HG03175 (cell line): ENCODE results near the gene KRT78.

Experiments used
- ATAC-seq: cut with Tn5 transposase; IDR thresholded peaks from one replicate; pipeline ENCODE4 v1.9.1; 2021; ENCODE audit warnings: mild to moderate bottlenecking, moderate library complexity; ENCODE audit not compliant: unreplicated experiment

The KRT78 gene

DNA sequence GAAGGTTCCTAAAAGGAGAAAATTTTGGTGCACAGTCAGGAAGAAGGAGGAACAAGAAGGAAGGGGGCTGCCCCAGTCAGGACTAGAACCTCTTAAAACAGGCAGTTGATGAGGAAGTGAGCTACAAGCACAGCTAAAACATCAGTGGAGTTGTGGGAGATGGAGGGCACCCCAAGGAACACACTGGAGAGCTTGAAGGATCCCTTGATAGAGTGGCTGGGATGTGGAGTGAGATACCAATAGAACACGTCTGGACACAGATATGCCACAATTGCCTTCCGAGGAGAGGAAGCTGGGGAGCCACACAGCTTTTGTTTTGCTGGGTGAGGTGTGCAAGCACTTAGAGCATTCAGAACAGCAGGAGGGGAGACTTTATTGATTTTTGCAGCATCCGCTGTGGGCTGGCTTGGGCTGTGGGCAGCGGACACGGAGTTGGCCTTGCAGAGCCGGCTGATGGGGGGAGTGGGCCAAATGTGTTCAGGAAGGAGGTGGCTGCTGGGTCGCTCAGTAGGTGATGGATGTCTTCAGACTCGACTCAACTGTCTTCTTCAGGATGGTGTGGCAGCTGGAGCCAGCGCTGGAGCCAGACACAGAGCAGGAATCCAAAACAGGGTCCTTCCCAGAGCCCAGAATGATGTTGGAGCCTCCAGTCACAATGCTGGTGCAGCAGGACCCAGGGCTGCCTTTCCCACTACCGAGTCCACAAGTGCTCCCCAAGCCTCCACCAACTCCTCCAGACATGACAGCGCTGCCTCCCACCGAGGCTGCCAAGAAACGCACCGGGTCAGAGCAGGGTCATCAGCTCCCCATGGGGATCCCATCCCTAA is 10.0 kb downstream of the KRT78 start:
- ATAC-seq, result no peak

DNA sequence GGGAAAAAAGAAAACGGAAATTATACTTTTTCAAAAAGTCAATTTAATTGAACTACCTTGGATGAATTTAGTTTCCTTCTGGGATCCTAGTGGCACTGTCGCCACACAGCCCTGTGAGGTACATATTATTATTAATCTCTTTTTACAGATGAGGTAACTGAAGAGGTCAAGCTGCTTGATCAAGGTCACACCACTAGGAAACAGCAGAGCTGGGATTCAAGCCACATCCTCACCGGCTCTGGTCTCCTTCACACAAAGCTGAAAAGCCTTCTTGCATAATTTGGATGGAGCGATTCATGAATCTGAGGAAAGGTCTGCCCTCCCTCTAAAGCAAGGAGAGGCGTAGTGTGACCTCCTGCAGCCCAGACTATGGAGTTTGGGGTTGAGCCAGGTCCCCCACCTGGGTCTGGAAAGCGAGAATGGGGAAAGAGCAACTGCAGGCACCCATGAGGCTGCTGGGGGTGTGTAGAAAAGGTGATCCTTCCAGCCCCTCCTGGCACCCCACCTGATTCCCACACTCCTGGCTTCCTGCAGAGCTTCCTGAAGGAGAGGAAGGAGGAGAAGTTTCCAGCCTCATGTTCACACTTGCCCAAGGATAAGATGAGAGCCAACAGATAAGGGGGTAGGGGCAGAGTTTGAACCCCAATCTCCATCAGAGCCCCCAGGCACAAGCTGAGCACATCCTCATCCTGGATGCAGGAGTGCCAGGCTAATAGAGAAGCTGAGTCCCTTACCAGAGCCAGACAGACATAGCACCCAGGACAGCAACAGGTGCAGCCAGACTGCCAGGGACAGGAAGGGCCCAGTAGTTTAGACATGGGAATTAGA is 10.8 kb downstream of the KRT78 start:
- ATAC-seq, result no peak

GRCh38 chr12:52837413-52837741 is 11.4 kb downstream of the KRT78 start:
- ATAC-seq, result no peak

DNA sequence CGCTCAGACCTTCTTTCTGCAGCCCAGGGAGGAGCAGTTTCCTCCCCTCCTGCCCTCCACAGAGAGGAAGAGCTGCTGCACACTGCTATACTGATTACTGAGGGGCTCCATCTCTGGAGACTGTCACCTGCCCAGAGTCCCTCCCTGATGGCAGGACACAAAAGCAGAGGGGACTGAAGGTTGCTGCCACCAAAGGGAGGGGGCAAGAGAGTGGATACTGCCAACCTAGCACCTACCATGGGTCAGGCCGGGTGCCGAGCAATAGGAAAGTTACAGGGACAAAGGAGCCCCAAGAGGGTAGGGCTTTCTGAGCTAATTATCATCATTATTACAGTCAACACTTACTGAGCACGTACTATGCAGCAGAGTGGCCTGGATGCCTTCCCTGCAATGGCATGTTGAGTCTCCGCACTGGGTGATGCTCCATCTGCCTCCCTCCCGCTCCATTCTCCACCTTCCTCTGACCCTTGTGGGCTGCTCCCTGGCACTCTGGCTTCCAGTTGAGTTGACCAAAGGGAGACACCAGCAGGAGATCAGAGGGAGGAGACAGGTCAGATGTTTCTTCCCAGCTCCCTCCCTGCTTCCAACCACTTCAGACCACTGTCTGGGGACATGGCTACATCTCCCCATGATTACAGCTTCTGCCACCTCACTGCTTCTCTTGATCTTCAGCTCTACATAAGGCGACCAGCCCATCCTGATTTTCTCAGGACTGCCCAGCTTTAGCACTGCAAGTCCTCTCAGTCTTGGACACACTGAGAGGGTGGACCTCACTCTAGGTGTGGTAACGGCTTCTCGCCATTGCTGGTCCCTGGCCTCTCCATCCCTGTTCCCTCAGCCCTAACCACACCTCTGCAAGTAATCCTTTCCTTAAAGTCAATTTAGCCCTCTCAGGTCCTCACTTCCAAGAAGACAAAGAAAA is 12.0 kb downstream of the KRT78 start:
- ATAC-seq, result no peak

DNA sequence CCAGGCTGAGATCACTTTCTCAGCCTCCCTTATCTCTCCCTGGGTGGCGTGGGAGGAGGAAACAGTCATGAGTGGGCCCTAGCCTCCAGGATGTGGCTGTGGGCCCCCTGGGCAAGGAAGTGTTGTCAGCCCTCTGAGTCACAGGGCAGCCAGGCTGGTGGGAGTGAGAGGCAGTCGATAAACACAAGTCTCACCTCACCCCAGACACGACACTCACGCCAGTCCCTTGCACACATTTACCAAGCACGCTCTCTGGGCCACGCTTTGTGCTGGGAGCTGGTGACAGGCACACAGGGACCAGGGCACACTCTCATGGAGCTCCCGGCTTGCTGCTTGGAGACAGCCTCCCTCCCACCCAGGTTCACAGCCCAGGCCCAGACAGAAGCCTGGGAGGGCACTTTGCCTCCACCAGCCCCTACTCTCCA is 12.7 kb downstream of the KRT78 start:
- ATAC-seq, result no peak

DNA sequence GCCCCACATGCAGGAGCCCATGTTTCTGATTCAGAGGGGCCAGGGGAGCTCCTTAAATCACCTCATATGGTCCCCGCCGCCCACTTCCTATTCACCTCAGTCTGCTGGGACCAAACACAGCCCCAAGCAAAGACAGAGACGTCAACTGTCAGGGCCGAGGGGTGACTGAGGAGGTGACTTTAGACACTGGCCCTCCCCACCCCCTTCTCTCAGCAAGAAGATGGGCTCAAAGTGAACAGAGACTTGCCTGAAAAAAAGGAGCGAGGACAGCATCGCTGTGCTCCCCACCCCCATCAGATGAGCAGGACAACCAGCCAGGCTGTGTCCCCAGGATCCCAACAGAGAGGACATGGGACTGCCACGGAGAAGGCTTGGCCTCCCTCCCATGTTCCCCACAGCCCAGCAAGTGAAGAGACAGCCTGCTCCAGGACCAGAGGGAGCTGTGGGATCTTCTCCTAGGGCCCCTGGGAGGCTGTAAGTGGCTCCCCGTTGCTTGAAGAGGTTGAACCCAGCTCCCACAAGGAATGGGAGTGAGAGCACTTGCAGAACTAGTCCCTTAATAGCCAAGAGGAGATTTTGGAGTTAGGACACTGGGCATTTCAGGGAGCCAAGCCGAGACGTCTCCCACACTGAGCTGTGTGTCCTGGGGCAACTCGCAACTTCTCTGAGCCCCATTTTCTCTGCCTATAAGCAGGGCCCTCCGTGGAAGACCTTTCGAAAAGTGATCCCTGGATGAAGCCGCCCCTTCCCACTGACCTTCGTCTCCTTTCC is 13.3 kb downstream of the KRT78 start:
- ATAC-seq, result no peak

- no peak for ATAC-seq
Observed at GRCh38 chr12:52834727-52835001, 14.1 kb downstream of the KRT78 start.

- no peak for ATAC-seq
Observed at GRCh38 chr12:52833922-52834726, 14.7 kb downstream of the KRT78 start, which contains the start of gene KRT79. Gene KRT79, minus strand, starts transcription at chr12:52834311. Its CDS starts 51 bp downstream, at chr12:52834260.

GRCh38 chr12:52832985-52833905 is 15.5 kb downstream of the KRT78 start:
- no peak for ATAC-seq

- no peak for ATAC-seq
Observed at GRCh38 chr12:52832451-52832850, 16.3 kb downstream of the KRT78 start.

DNA sequence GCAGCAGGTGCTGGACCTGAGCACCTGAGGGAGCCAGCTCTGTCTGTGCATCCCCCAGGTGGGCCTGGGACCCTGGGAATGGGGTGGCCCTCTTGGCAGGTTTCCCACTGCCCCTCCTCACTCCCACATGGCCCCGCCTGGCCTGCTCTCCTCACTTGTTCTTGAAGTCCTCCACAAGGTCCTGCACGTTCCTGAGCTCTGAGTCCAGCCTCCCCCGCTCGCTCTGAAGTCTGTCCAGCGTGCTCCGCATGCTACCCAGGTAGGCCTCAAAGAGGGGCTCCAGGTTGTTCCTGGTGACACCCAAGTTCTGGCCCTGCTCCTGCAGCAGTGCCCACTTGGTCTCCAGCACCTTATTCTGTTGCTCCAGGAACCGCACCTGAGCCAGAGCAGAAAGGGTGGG is 17.5 kb downstream of the KRT78 start:
- no peak for ATAC-seq

GRCh38 chr12:52829986-52830770 is 18.6 kb downstream of the KRT78 start:
- ATAC-seq, result no peak

- ATAC-seq, result no peak
Observed at GRCh38 chr12:52828591-52829021, 20.2 kb downstream of the KRT78 start.

DNA sequence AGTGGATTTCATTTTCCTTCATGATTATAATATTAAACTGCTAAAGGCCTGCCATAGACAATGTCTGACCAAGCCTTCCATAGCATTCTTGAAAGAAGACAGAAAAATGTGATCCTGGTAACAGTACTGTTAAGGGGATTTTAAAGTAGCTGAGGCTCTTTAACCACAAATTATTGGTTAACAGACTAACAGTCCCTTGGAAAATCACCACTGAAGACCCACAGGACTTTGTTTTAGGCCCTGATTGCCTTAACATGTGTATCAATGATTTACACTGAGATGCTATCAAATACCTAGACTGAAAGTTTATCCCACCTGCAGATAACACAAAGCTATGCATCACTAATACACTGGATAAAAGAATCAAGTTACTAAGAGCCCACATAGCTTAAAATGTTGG is 20.6 kb downstream of the KRT78 start:
- ATAC-seq, result no peak

GRCh38 chr12:52827499-52828090 is 21.2 kb downstream of the KRT78 start:
- no peak for ATAC-seq

DNA sequence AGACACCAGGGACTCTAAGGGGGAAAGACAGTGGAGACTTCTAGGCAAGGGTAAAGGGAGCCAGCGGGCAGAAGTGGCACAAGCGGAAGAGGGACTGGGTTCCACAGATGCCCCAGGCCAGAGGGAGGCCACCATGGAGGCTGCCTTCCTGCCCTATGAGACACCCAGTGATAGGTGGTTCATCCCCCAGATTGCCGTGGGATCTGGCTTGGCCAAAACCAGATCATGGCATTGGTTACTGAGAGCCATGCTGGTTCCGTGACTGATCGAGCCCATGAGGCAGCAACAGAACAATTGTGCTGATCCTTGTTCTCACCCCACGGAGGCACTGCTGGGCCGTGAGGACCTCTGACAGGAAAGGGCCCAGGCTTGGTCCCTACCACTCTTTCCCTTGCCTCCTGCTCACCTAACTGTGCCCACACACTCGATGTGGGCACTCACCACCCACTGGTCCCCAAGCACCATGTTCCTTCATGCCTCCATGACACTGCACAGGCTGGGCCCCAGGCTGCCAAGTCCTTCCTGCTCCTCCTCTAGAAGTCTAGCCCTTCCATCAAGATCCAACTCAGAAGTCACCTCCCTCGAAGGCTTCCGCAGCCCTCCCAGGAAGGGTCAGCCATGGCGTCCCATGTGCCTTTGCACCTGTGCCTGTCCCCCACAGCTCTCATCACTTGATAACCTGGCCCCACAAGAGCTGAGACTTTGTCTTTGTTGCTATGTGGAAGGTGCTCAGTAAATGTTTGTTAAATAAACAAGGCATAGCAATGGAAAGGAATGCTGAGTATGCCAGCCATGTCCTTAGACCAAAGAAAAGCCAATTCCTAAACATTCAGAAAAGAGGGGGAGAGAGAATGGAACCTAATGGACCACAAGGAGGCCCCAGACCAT is 21.9 kb downstream of the KRT78 start:
- no peak for ATAC-seq
